Measurements from ENCODE around the gene KCNJ15. TPM values are rescaled to one million over a fixed set of nuclear protein-coding genes. Genes with fewer than 3 reads are reported as not detected.

KCNJ15 gene
- polyA plus RNA-seq, 3 donors = 4.5 to 26.5 (median 8.0) TPM

DNA sequence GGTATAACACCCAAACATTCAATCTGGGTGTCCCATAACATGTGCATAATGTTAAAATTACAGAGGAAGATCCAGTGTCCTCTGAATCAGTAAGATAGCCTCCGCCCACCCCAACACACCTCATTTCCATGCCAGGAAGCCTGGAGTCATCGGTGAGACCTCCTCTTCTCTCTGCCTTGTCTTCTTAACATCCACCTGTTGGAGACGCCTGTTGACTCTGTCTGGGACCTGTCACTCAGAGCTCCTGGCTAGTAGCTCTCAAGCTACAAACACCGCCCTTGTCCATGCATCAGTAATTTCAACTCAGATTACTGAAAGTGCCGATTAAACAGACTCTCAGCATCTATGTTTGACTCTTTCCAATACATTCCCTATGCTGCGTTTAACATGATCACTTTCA lies 27.4 kb downstream of the KCNJ15 start:
- Histone ChIP-seq H3K9me3 (replicated peaks in 1 of 2; ENCODE audit: control insufficient read depth in 1 of 2, insufficient read depth in 1 of 2, low read length in 2 of 2) (no peaks in the 10 kb centered on the region), H3K79me2 (ENCODE audit: insufficient read depth, low read length) (no peaks in the 10 kb centered on the region), H3K4me3 (replicated peaks in 1 of 3; ENCODE audit: low read depth in 2 of 3, low read length in 3 of 3) (peak overlapping the region in 1 of 3 experiments; percentile 18), H3K27ac (ENCODE audit: low read depth in 1 of 2, low read length in 2 of 2) (peak overlapping the region; percentile 73 to 98), H3K27me3 (ENCODE audit: control insufficient read depth in 2 of 2, insufficient read depth in 2 of 2, low read length in 2 of 2) (no peaks in the 10 kb centered on the region), H3K4me1 (ENCODE audit: control insufficient read depth in 1 of 2, insufficient read depth in 2 of 2, low read length in 2 of 2) (peaks cover 63 to 81% of the 10 kb centered on the region in 2 donors), H4K20me1 (ENCODE audit: insufficient read depth, low read length) (no peaks in the 10 kb centered on the region), H3K4me2 (replicated peaks; ENCODE audit: extremely low read depth, low read length, poor library complexity, severe bottlenecking) (no peak overlapping the region), H2AFZ (ENCODE audit: insufficient read depth, low read depth, low read length, poor library complexity, severe bottlenecking) (no peak overlapping the region), H3K9ac (ENCODE audit: insufficient read depth, low read length, poor library complexity, severe bottlenecking) (peak overlapping the region; percentile 59), H3K36me3 (replicated peaks in 1 of 2; ENCODE audit: control insufficient read depth in 1 of 2, insufficient read depth in 2 of 2, low read length in 2 of 2) (no peaks in the 10 kb centered on the region)
- peaks cover 0 to under 1% (median 0%) of the 10 kb centered on the region in 7 donors for H3K9me3 Mint-ChIP-seq
- intact Hi-C loops (cut with micrococcal nuclease) = no loop called here
- H3K36me3 Mint-ChIP-seq = peaks cover 11 to 15% of the 10 kb centered on the region in 2 donors
- DNase-seq = no peak
- 100% methylated on average over 5 of the region's 6 CpGs for WGBS (ENCODE audit: insufficient coverage)
- peak overlapping the region; percentile 97 to 100 (median 99) for H3K27ac Mint-ChIP-seq
- peaks cover 0 to 2% (median 0%) of the 10 kb centered on the region in 3 donors for H3K27me3 Mint-ChIP-seq (ENCODE audit: low read depth in 3 of 3)
- H3K4me1 Mint-ChIP-seq = peaks cover 81% of the 10 kb centered on the region
- TF ChIP-seq, protein P1, sequence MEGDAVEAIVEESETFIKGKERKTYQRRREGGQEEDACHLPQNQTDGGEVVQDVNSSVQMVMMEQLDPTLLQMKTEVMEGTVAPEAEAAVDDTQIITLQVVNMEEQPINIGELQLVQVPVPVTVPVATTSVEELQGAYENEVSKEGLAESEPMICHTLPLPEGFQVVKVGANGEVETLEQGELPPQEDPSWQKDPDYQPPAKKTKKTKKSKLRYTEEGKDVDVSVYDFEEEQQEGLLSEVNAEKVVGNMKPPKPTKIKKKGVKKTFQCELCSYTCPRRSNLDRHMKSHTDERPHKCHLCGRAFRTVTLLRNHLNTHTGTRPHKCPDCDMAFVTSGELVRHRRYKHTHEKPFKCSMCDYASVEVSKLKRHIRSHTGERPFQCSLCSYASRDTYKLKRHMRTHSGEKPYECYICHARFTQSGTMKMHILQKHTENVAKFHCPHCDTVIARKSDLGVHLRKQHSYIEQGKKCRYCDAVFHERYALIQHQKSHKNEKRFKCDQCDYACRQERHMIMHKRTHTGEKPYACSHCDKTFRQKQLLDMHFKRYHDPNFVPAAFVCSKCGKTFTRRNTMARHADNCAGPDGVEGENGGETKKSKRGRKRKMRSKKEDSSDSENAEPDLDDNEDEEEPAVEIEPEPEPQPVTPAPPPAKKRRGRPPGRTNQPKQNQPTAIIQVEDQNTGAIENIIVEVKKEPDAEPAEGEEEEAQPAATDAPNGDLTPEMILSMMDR (IDR thresholded peaks at IDR 0.05) = no peak
- no peak overlapping the region for H3K4me3 Mint-ChIP-seq

DNA sequence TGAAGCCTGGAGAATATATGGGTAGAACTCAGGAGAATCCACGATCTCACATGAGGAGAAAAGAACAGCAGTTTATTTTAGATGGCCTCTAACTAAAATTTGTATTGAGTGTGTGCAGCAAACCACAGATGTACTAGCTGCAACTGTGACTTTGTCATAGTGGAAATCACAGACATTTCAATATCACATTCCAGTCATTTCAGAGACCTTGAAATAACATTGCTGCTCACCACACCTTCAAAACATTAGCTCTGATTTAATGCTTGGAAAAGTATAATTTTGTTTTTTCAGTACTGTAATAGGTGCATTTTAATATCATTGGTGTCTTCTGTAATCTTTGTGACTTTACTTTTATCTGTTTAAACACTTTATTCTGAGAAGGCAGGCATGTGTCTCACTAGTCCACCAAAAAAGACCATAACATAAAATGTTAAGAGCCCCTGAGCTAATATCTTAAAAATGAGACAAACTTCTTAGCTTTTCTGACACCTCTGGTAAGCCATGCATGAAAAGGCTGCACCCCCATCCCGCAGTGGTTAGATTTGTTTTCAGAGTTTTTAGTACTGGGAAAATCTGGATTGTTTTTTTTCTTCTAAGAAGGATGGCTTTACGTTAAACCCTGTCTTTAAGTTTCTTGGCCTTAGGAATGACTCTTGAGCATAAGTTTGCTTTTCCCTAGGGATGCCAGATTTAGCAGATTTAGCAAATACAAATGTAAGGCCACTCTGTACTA lies 30.1 kb downstream of the KCNJ15 start:
- H3K9ac ChIP-seq (ENCODE audit: insufficient read depth, low read length, poor library complexity, severe bottlenecking) = no peak overlapping the region
- no peak overlapping the region for H2AFZ ChIP-seq (ENCODE audit: insufficient read depth, low read depth, low read length, poor library complexity, severe bottlenecking)
- H3K27ac Mint-ChIP-seq = peak overlapping the region in 3 of 7 donors; percentile 50 to 58 (median 52)
- peaks cover 86% of the 10 kb centered on the region for H3K4me1 Mint-ChIP-seq
- no peaks in the 10 kb centered on the region for H3K36me3 ChIP-seq (replicated peaks in 1 of 2; ENCODE audit: control insufficient read depth in 1 of 2, insufficient read depth in 2 of 2, low read length in 2 of 2)
- H4K20me1 ChIP-seq (ENCODE audit: insufficient read depth, low read length) = no peaks in the 10 kb centered on the region
- H3K36me3 Mint-ChIP-seq = peaks cover 14 to 17% of the 10 kb centered on the region in 2 donors
- intact Hi-C loops (cut with micrococcal nuclease) = no loop called here
- DNase-seq = no peak
- no peaks in the 10 kb centered on the region for H3K79me2 ChIP-seq (ENCODE audit: insufficient read depth, low read length)
- no peak overlapping the region for H3K4me2 ChIP-seq (replicated peaks; ENCODE audit: extremely low read depth, low read length, poor library complexity, severe bottlenecking)
- H3K9me3 ChIP-seq (replicated peaks in 1 of 2; ENCODE audit: control insufficient read depth in 1 of 2, insufficient read depth in 1 of 2, low read length in 2 of 2) = no peaks in the 10 kb centered on the region
- H3K4me3 ChIP-seq (replicated peaks in 1 of 3; ENCODE audit: low read depth in 2 of 3, low read length in 3 of 3) = no peak overlapping the region
- 71% methylated on average over 1 of the region's 3 CpGs for WGBS (ENCODE audit: insufficient coverage)
- H3K27ac ChIP-seq (ENCODE audit: low read depth in 1 of 2, low read length in 2 of 2) = no peak overlapping the region
- peaks cover 61 to 78% of the 10 kb centered on the region in 2 donors for H3K4me1 ChIP-seq (ENCODE audit: control insufficient read depth in 1 of 2, insufficient read depth in 2 of 2, low read length in 2 of 2)
- TF ChIP-seq, protein P1 (IDR thresholded peaks at IDR 0.05) = no peak
- H3K27me3 Mint-ChIP-seq (ENCODE audit: low read depth in 3 of 3) = peaks cover 0 to 2% (median 0%) of the 10 kb centered on the region in 3 donors
- H3K4me3 Mint-ChIP-seq = no peak overlapping the region
- H3K27me3 ChIP-seq (ENCODE audit: control insufficient read depth in 2 of 2, insufficient read depth in 2 of 2, low read length in 2 of 2) = no peaks in the 10 kb centered on the region
- no peaks in the 10 kb centered on the region for H3K9me3 Mint-ChIP-seq
